ENCODE measurements around the gene HFM1.
"Not testable (repeated sequence)": the region's sequence is repeated elsewhere in the genome, so short reads cannot be mapped to it uniquely, and the experiment has no call there.

HFM1 gene

DNA sequence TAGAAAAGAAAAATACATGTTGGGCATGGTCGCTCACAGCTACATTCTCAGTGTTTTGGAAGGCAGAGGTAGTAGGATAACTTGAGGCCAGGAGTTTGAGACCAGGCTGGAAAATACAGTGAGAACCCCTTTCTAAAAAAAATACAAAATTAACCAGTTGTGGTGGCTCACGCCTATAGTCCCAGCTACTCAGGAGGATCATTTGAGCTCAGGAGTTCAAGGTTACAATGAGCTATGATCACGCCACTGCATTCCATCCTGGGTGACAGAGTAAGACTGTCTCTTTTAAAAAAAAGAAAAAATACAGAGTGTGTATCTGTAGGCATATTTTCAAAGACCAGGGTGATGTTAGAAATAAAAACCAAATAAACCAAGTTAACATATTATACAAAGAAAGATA, 57.8 kb downstream of the HFM1 start:
- DNase-seq = no peak

DNA sequence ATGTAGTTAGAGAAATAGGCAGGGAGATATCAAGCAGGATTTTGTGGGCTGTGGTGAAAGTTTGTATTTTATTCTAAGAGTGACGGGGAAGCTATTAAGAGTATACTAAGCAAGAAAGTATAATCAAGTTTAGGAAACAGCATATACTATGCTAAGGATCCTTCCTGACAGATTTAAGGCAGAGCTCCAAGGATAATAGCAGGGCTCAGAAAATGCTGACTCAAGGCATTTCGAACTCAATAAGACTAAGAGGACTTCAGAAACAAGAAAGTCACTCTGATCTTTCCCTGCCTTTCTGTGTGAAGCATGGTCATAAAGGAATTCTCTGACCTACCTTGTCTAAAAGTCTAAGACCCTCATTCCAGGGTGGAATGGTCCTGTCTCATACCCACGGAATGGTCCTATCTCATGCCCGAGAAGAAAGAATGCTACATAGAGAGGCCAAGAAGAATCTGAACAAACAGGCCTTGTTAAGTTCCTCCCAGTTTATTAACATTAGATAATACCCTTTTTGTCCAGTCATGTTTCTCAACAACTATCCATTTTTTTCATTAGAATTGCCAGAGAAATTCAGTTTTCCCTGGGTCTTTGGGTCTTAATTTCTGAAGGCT, 59.1 kb downstream of the HFM1 start:
- DNase-seq = no peak

DNA sequence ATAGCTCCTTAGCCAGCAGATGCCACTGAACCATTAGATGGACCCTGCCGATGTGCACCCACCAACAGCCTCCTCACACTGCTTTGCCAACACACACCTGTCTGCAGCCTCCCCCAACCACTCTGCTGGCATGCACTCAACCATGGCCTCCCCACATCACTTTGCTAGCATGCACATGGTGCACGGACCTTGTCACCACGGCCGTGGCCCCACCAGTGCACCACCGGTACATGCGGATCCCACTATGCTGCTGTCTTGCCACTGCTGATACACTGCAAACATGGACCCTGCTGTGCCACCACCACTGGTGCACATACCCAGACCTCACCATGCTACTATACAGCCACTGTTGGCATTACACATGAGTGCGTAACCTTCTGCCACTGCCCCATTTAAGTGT, 66.1 kb downstream of the HFM1 start:
- no peak for DNase-seq

DNA sequence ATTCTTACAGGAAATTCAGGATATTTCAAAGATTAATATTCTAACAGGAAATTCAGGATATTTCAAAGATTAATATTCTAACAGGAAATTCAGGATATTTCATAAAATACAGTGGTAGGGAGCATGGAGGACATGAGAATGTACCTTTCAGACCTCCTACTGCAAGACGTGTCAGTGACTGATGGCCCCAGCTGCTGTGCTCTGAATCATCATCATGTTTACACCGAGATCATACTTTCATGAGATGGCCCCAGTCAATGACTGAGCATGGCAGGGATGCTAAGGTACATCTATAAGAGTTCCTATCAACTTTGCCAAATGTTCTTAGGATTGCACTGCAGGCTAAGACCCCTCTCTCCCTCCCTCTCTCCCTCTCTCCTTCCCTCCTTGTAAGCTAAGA, 69.0 kb downstream of the HFM1 start:
- DNase-seq = no peak

DNA sequence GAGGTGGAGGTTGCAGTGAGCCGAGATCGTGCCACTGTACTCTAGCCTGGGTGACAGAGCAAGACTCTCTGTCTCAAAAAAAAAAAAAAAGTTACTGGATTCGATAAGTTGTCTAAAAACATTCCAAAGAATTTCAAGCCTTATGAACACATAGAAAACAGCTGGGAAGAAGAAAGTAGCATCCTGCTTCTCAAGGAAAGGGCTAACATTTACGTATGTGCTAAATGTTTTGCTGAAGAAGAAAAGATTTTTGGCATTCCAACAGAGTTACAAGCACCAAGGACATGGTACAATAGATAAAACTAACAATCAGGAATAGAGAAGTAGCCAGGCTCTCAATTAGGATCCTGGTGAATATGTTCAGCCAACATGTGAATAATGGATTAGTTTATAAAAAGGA, 69.8 kb downstream of the HFM1 start:
- DNase-seq = no peak

DNA sequence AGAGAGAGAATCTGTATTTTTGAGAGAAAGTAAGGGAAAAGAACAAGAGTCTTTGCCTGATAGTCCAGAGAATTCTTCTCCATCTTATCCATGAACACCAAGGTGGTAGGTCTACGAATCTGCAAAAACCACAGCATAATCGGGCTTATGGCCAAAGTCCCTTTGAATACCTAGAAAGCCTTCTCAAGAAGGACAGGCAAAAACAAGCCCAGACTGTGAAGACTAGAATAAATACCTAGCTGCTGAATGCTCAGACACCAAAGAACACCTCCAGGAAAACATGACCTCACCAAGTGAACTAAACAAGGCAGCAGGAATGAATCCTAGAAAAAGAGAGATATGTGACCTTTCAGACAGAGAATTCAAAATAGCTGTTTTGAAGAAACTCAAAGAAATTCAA, 79.2 kb downstream of the HFM1 start:
- no peak for DNase-seq

DNA sequence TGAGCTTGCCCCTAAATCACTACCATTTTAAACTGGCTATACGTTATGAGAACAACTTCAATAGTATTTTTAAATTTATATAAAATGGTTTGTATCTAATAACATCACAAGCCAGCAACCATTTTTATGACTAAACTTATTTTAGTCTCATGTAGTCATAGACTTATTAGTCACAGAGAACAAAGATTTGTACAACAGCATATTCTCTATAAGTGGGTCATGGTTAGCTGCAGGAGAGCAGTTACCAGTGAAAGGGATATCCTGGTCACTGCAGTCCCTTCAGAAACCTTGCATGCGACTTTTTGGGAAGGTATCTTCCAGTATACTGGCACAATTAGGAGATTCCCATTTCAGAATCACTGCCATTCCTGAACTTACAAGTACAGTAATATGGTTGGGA, 90.0 kb downstream of the HFM1 start:
- DNase-seq = no peak

DNA sequence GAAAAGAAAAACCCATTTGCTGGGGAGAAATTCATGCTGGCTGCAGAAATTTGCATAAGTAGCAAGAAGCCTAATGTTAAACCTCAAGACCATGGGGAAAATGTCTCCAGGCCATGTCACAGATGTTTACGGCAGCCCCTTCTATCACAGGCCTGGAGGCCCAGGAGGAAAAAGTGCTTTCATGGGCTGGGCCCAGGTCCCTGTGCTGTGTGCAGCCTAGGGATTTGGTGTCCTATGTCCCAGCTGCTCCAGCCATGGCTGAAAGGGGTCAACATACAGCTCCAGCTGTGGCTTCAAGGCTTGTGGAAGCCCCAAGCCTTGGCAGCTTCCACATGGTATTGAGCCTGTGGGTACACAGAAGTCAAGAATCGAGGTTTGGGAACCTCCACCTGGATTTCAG, 93.0 kb downstream of the HFM1 start:
- no peak for DNase-seq

DNA sequence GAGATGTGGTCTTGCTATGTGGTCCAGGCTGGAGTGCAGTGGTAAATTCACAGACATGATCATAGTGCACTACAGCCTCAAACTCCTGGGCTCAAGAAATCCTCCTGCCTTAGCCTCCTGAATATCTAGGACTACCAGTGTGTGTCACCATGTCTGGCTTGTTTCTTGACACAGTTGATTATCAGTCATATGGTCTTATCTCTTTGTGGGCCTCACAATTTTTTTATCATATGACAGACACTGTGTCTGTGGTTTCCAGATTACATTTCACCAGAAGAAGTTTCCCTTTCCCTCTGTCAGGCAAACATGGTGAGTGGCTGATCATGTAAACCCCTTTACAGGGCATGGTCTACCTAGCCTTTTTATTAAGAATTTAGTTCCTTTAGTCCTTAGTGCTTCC, 96.1 kb downstream of the HFM1 start:
- DNase-seq = no peak

DNA sequence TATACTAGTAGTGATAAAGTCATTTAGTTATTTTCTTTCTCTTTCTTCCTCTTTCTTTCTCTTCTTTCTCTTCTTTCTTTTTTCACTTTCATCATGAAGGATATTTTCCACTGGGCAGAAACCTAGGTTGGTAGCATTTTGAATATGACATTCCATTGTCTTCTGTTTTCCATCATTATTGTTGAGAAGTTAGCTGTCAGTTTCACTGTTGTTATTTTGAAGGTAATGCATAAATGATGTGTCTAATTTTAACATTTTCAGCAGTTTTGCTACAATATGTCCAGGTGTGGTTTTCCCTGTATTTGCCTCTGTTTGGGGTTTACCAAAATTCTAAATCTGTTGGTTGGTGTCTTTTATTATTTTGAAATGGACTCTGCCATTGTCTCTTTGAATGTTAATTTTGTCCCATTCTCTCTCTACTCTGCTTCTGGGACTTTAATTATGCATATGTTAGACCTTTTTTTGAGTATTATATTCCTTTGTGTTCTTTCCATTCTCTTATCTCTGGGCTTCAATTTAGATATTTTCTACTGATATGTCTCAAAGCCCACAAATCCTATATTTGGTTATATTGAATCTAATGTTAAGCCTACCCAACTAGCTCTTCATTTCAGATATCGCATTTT, 96.7 kb downstream of the HFM1 start:
- DNase-seq = no peak

DNA sequence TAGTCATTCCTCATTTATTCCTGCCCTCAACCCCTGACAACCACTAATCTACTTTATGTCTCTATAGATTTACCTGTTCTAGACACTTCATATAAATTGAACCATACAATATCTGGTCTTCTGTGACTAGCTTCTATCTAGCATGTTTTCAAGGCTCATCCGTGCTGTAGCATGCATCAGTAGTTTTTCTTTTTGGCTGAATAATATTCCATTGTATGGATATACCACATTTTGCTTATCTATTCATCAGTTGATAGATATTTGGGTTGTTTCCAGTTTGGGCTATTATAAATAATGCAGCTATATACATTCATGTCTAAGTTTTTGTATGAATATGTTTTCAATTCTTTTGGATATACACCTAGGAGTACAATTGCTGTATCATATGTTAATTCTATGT, 101.5 kb downstream of the HFM1 start:
- DNase-seq = no peak

DNA sequence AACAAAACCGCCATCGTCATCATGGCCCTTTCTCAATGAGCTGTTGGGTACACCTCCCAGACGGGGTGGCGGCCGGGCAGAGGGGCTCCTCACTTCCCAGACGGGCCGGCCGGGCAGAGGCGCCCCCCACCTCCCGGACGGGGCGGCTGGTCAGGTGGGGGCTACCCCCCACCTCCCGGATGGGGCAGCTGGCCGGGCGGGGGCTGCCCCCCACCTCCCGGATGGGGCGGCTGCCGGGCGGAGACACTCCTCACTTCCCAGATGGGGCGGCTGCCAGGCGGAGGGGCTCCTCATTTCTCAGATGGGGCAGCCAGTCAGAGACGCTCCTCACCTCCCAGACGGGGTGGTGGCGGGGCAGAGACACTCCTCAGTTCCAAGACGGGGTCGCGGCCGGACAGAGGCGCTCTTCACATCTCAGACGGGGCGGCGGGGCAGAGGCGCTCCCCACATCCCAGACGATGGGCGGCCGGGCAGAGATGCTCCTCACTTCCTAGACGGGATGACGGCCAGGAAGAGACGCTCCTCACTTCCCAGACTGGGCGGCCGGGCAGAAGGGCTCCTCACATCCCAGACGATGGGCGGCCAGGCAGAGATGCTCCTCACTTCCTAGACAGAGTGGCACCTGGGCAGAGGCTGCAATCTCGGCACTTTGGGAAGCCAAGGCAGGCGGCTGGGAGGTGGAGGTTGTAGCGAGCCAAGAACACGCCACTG, 115.6 kb downstream of the HFM1 start:
- DNase-seq = not testable (repeated sequence)

DNA sequence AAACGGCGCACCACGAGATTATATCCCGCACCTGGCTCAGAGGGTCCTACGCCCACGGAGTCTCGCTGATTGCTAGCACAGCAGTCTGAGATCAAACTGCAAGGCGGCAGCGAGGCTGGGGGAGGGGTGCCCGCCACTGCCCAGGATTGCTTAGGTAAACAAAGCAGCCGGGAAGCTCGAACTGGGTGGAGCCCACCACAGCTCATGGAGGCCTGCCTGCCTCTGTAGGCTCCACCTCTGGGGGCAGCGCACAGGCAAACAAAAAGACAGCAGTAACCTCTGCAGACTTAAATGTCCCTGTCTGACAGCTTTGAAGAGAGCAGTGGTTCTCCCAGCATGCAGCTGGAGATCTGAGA, 117.7 kb downstream of the HFM1 start:
- DNase-seq = not testable (repeated sequence)

DNA sequence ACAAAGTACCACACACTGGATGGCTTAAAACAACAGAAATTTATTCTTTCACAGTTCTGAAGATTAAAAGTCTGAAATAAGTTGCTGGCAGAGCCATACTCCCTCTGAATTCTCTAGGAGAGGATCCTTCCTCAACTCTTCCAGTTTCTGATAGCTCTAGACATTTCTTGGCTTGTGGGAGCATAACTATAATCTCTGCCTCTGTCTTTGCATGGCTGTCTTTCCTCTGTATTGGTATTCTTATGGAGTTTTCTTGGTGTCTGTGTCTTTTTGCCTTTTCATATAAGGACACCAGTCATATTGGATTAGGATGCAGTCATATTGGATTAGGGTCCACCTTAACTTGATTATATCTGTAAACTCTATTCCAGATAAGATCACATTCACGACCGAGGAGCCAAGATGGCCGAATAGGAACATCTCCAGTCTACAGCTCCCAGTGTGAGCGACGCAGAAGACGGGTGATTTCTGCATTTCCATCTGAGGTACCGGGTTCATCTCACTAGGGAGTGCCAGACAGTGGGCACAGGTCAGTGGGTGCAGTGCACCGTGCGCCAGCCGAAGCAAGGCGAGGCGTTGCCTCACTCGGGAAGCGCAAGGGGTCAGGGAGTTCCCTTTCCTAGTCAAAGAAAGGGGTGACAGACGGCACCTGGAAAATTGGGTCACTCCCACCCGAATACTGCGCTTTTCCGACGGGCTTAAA, 118.2 kb downstream of the HFM1 start:
- not testable (repeated sequence) for DNase-seq

DNA sequence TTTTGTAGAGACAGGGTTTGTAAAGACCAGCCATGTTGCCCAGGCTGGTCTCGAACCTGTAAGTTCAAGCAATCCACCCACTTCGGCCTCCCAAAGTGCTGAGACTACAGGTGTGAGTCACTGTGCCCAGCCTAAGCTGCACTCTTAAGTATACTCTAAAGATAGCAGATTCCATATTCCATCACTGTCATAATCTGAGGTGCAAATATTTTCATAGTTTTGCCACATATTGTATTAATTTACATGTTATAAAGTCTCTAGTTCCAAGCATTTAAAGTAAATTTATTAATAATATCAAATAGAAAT, 121.3 kb downstream of the HFM1 start:
- no peak for DNase-seq

DNA sequence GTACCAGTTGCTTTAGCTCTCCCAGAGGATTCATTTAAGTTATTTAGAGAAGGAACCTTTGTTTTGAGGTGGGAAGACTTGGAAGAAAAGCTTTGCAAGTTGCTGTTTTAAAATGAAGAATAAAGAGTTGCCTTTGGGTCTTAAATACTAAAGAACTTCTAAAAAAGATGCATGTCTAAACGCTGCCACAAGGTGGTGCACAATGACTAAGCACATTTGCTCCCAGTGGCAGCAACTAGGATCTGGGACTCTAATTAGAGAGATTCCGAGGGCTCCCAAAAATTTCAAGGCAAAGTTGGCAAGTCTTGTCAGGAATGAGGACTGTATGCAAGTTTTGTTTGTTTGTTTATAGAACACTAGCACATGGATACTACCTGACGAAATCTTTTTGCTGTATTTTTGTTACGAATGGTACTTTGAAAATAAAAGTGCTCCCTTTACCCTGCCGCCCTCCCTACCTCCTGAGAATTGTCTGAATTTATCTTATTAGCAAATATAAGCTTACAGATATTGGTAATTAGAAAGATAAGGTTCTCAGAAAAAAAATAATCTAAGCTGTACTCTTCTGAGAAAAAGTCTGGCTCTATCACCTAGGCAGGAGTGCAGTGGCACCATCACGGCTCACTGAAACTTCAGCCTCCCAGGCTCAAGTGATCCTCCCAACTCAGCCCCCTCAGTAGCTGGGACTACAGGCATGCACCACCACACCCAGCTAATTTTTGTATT, 121.8 kb downstream of the HFM1 start:
- peak; percentile 38 to 78 for DNase-seq

DNA sequence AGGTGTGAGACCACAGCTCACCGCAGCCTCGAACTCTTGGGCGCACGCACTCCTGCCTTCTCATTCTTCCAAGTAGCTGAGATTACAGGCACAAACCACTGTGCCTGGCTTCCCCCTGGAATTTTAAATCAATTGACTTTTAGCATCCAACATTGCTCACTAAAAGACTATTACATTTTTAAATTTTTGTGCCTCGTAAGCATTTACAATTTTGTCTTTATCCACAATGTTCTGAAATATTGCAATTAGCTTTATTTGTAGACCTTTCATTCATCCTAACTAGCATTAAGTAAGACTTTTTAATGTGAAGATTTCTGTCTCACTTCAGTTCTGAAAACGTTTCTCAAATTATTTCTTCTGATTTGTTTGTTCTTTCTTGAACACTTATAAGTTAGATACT, 122.9 kb downstream of the HFM1 start:
- DNase-seq = no peak

DNA sequence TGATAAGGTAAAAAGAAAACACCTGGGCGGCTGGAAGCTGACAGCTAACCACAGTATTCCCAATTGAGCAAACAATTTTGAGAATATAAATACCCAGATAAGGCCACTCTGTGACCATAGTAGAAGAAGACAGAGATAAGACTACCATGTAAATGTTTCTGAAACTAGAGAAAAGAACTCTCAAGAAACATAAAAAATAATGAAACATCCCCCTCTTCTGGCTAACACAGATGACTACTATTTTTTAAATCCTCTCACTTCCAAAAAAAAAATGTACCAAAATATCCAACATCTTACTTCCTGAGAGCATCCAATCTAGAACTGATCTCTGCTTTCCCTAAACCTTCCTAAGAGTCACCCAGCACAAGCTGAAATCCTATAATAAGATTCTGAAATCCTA, 125.9 kb downstream of the HFM1 start:
- DNase-seq = peak in 1 of 2 donors; percentile 12

DNA sequence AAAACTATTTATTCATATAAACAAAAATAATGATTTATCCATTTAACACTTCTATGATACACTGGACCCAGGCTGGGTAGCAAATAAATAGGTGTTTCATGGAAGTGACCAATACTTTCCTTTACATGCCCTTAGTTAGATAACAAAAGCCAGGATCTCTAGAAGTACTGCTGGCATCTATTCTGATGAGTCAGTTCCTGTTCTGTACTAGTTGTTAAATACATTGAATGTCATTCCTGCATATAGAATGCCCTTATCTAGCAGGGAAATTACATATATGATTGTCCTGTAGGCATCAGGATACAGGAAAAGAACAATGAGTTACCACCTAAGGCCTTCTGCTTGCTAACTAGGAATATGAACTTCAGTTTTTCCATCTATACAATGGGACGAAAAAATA, 130.8 kb downstream of the HFM1 start:
- DNase-seq = no peak

DNA sequence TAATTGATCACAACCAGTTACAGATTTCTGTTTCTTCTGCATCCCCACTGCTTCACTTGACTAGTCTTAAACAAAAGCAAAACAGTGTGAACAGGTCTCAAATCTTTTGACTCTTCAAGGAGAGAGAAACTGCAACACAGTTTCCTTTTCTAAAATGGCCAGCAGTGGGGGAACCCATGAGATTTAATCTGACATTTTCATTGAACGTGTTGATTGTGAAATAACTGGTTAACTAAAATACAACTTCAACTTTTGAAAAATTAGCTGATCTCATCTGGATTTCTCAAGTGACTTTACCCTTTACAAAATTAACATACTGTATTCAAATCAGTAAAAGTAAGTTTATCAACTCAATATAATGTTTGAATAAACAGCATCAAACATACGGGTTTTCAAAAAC, 143.0 kb downstream of the HFM1 start:
- no peak for DNase-seq

DNA sequence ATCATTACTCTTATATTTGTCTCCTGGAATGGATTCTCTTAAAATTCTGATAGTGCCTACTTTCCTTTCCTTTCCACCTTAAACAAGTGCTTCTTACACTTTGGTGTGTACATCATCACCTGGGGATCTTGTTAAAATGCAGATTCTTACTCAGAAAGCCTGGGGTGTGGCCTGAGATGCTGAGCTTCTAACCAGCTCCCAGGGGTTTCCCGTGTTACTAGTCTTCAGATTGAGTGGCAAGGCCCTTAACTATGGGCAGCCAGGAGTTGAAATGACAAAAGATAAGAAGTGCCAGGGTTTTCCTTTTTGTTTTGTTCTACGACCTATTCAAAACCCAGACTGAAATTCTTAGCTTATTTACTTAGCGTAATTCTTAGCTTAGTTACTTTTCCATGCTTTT, 159.2 kb downstream of the HFM1 start:
- no peak for DNase-seq

DNA sequence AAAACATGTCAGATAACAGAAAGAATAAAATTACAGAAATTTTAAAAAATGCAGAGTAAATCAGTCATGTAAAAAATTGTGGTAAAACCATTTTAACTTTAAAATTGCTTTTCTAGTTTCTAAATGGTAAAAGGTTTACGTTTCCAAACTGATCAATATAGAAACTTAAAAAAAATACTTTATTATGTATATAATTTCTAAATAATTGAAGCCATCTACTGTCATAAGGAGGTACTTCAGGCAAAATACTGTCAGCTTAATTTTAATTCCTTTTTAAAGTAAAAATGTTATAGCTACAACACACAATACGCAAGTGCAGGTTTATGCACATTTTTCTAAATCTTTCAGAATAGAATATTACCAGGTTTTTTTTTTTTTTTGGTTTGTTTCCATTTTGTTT, 159.9 kb downstream of the HFM1 start:
- DNase-seq = no peak

DNA sequence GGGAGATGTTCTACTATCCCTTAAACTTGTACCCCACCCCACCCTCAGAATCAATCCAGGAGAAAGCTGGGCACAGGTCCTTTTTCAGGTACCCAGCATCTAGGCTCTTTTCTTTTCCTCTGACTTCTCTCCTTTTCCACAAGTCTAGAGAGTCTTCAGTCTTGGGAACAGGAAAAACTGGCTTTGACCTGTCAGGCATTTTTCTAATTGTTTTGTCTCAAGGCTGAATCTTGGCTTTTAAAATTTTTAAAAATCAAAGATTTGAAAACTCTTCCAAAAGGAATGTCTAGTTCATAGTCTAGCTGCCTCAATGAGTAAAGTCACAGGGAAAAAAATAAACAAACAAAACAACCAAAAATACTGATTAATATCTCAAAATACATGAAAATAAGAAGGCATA, 161.5 kb downstream of the HFM1 start:
- DNase-seq = no peak

DNA sequence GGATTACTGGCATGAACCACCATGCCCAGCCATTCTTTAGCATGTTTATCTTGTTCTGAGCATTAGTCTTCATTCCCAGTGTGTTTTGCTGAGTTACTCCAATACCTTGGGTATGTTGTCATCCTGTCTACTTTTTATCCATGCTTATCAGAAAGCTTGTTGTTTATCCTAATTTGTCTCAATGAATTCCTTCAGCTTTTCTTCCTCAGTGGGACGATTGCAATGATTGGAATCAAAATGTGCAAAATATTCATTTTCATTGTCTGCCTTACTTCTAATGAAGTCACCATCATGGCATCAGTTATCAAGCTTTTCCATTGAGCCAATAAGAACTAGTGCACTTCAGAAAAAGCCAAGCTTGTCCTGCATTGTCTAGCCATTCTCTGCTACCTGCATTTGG, 170.5 kb downstream of the HFM1 start:
- DNase-seq = no peak

All from inflammatory macrophage treated with lipopolysaccharide for 1 hour (primary cell).